Mammary epithelial cell (primary cell): ENCODE results near the gene CNTN4.

ENCODE experiments used
- CTCF ChIP-seq, 2 donors: IDR thresholded peaks in 1 of 2; conservative IDR thresholded peaks in 1 of 2; 2 replicates each; pipeline ENCODE4 v1.5.1; 2011 to 2012; ENCODE audit warnings: inconsistent platforms in 2 of 2, low read length in 2 of 2, mild to moderate bottlenecking in 2 of 2, control low read depth in 1 of 2, low read depth in 1 of 2; ENCODE audit not compliant: insufficient read depth in 1 of 2; ENCODE audit errors: extremely low read depth in 1 of 2
- EZH2 ChIP-seq: IDR thresholded peaks from 2 replicates; pipeline ENCODE4 v1.6.1; 2012; ENCODE audit warnings: low read length, inconsistent platforms, borderline replicate concordance

DNA sequence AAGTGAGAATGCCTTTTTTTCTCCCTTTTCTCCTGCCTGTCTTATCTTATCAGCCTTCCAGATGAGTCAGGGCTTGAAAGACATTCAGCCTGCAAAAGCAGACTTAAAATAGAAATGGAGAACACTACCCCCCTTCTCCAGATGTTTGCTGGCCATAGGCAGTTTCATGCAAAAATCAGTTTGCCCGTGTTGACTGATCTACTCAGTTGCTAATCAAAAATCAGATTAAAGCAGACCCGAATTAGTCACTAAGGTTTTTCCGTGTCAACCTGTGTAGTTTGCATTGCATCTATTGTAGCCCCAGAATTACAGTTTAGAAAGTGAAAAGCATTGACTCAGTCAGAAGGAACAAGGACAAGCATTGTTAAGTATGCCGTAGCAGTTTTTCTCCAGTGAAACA is 955.3 kb downstream of the CNTN4 start:
- TF ChIP-seq CTCF (conservative IDR thresholded peaks at IDR 0.05 in 1 of 2, IDR thresholded peaks at IDR 0.05 in 1 of 2; ENCODE audit: extremely low read depth in 1 of 2, insufficient read depth in 1 of 2, low read depth in 1 of 2, low read length in 2 of 2) (no peak), EZH2 (no peak)
